Activated B cell treated with CpG ODN at 0.5 μM for 24 hours (primary cell): ENCODE data around the gene COL16A1. TPM values are rescaled to one million over a fixed set of nuclear protein-coding genes. Genes with fewer than 3 reads are reported as not detected.

Experiments
- ATAC-seq: fragments of 200-7000 bp; cut with Tn5 transposase; one replicate; pipeline ENCODE4 v1.10.0; 2021; ENCODE audit warnings: low read depth, mild to moderate bottlenecking, moderate library complexity
- CTCF ChIA-PET: fragments of 350-600 bp; sonication (Branson Sonifier 250); formaldehyde crosslinking; loops from one replicate; lab custom pipeline; 2021; ENCODE audit warnings: antibody characterized with exemption; lab: Charles Lee
- POLR2A ChIA-PET: fragments of 350-600 bp; sonication (Branson Sonifier 250); formaldehyde crosslinking; loops from one replicate; lab custom pipeline; 2021; ENCODE audit warnings: antibody characterized with exemption; lab: Charles Lee
- DNase-seq: peaks from one replicate; pipeline ENCODE4 v3.0.0; 2022
- H3K27ac Mint-ChIP-seq: one replicate; pipeline ENCODE4 v1.8.0; 2020; ENCODE audit warnings: mixed read lengths
- H3K27me3 Mint-ChIP-seq: one replicate; pipeline ENCODE4 v1.8.0; 2021; ENCODE audit warnings: mixed read lengths
- H3K36me3 Mint-ChIP-seq: one replicate; pipeline ENCODE4 v1.8.0; 2021; ENCODE audit warnings: low read depth, mixed read lengths
- H3K4me1 Mint-ChIP-seq: one replicate; pipeline ENCODE4 v1.8.0; 2021; ENCODE audit warnings: mixed read lengths
- H3K4me3 Mint-ChIP-seq: one replicate; pipeline ENCODE4 v1.8.0; 2020; ENCODE audit warnings: mild to moderate bottlenecking, mixed read lengths
- H3K9me3 Mint-ChIP-seq: one replicate; pipeline ENCODE4 v1.8.0; 2020; ENCODE audit warnings: mixed read lengths
- CTCF ChIP-seq: fragments of 200-600 bp; IDR thresholded peaks from one replicate; pipeline ENCODE4 v1.8.0; 2022; ENCODE audit warnings: antibody characterized with exemption, mild to moderate bottlenecking
- intact Hi-C: fragments of 100-400 bp; cut with micrococcal nuclease; formaldehyde crosslinking; loops from one replicate; pipeline ENCODE4 v1.15.1; 2024
- total RNA-seq: library from RNA; stranded (reverse); gene quantifications from 2 replicates; pipeline ENCODE4 v1.2.3, GENCODE V29; 2022

Gene COL16A1
- total RNA-seq, 1 donor from 2014 or later, result 0.31 TPM

GRCh38 chr1:31732751-31733289, 29.0 kb upstream of the COL16A1 start:
- ATAC-seq (no peak), DNase-seq (no peak)
- CTCF ChIA-PET, result no interaction called here
- Mint-ChIP-seq H3K4me3 (no peak overlapping the region), H3K9me3 (no peaks in the 10 kb centered on the region), H3K27ac (no peak overlapping the region), H3K27me3 (peaks cover 4% of the 10 kb centered on the region), H3K4me1 (no peaks in the 10 kb centered on the region), H3K36me3 (no peaks in the 10 kb centered on the region)
- POLR2A ChIA-PET, result no interaction called here
- TF ChIP-seq CTCF, result no peak
- intact Hi-C loops, result no loop called here

GRCh38 chr1:31732343-31732742, 28.5 kb upstream of the COL16A1 start:
- ChIA-PET POLR2A (no interaction called here), CTCF (no interaction called here)
- Mint-ChIP-seq H3K36me3 (no peaks in the 10 kb centered on the region), H3K27me3 (peaks cover 4% of the 10 kb centered on the region), H3K4me3 (no peak overlapping the region), H3K27ac (no peak overlapping the region), H3K9me3 (no peaks in the 10 kb centered on the region), H3K4me1 (no peaks in the 10 kb centered on the region)
- TF ChIP-seq CTCF, result no peak
- intact Hi-C loops, result no loop called here
- DNase-seq (no peak), ATAC-seq (no peak)

GRCh38 chr1:31731049-31731565, 27.3 kb upstream of the COL16A1 start:
- ChIA-PET POLR2A (no interaction called here), CTCF (no interaction called here)
- no peak for TF ChIP-seq CTCF
- Mint-ChIP-seq H3K27ac (no peak overlapping the region), H3K4me1 (no peaks in the 10 kb centered on the region), H3K36me3 (no peaks in the 10 kb centered on the region), H3K27me3 (peaks cover 4% of the 10 kb centered on the region), H3K9me3 (no peaks in the 10 kb centered on the region), H3K4me3 (no peak overlapping the region)
- DNase-seq, result no peak
- ATAC-seq, result no peak
- intact Hi-C loops, result no loop called here

GRCh38 chr1:31730336-31731048, 26.7 kb upstream of the COL16A1 start:
- Mint-ChIP-seq H3K36me3 (no peaks in the 10 kb centered on the region), H3K4me3 (no peak overlapping the region), H3K9me3 (no peaks in the 10 kb centered on the region), H3K27ac (no peak overlapping the region), H3K4me1 (no peaks in the 10 kb centered on the region), H3K27me3 (peaks cover 4% of the 10 kb centered on the region)
- ATAC-seq (no peak), DNase-seq (no peak)
- intact Hi-C loops, result no loop called here
- ChIA-PET CTCF (no interaction called here), POLR2A (no interaction called here)
- TF ChIP-seq CTCF, result no peak

GRCh38 chr1:31727849-31728248, 24.0 kb upstream of the COL16A1 start:
- no peaks in the 10 kb centered on the region for H3K4me1 Mint-ChIP-seq
- no peak overlapping the region for H3K4me3 Mint-ChIP-seq
- no peak for ATAC-seq
- no peaks in the 10 kb centered on the region for H3K9me3 Mint-ChIP-seq
- H3K27me3 Mint-ChIP-seq, result peaks cover 4% of the 10 kb centered on the region
- POLR2A ChIA-PET, result no interaction called here
- CTCF ChIA-PET, result no interaction called here
- intact Hi-C loops, result no loop called here
- no peak for TF ChIP-seq CTCF
- no peak overlapping the region for H3K27ac Mint-ChIP-seq
- no peaks in the 10 kb centered on the region for H3K36me3 Mint-ChIP-seq
- DNase-seq, result no peak
